Sigmoid colon (tissue), 7 donors: Measurements from ENCODE around the gene MRC2. TPM values are rescaled to one million over a fixed set of nuclear protein-coding genes. Genes with fewer than 3 reads are reported as not detected.

ENCODE experiments used
- DNase-seq: peaks from one replicate; pipeline ENCODE4 v3.0.0-alpha.2; 2019
- H3K27ac ChIP-seq, 4 donors: fragments of 200-600 bp; sonication (generic); one replicate each; pipeline ENCODE4 v1.5.1; 2016 to 2019; ENCODE audit warnings: mild to moderate bottlenecking in 1 of 4
- H3K27me3 ChIP-seq, 3 donors: fragments of 200-600 bp; sonication (generic); one replicate each; pipeline ENCODE4 v1.5.1; 2019; ENCODE audit warnings: mild to moderate bottlenecking in 1 of 3
- H3K36me3 ChIP-seq, 4 donors: fragments of 200-600 bp; sonication (generic); one replicate each; pipeline ENCODE4 v1.5.1; 2016 to 2019
- H3K4me1 ChIP-seq, 4 donors: fragments of 200-600 bp; sonication (generic); one replicate each; pipeline ENCODE4 v1.5.1; 2017 to 2019
- H3K4me3 ChIP-seq, 4 donors: fragments of 200-600 bp; sonication (generic); one replicate each; pipeline ENCODE4 v1.5.1; 2017 to 2019; ENCODE audit warnings: mild to moderate bottlenecking in 2 of 4, moderate library complexity in 1 of 4
- H3K9me3 ChIP-seq, 4 donors: fragments of 200-600 bp in 3 of 4; sonication (generic) in 3 of 4; one replicate each; pipeline versions ENCODE4 v1.5.1 to v1.6.1; 2013 to 2019
- EP300 ChIP-seq, 4 donors: sonication (generic); formaldehyde crosslinking; IDR thresholded peaks; one replicate each; pipeline ENCODE4 v1.6.1; 2017; ENCODE audit warnings: antibody characterized with exemption in 4 of 4
- POLR2A ChIP-seq, 2 donors: fragments of 450-650 bp; IDR thresholded peaks; one replicate each; pipeline ENCODE4 v1.6.1; 2016; ENCODE audit warnings: antibody characterized with exemption in 2 of 2, mild to moderate bottlenecking in 2 of 2, moderate library complexity in 2 of 2
- POLR2AphosphoS5 ChIP-seq, 4 donors: sonication (generic); formaldehyde crosslinking; IDR thresholded peaks; one replicate each; pipeline ENCODE4 v1.6.1; 2017; ENCODE audit warnings: antibody characterized with exemption in 4 of 4
- WGBS, 2 donors: extraction: QIAGEN DNeasy Blood & Tissue Kit; methylation state at CpG; one replicate each; pipeline ENCODE4 v1.1.7; 2013; 5-methylcytosine and 5-hydroxymethylcytosine counted together
- intact Hi-C: fragments of 100-400 bp; cut with DNase I; formaldehyde crosslinking; loops from one replicate; pipeline ENCODE4 v1.15.1; 2023
- polyA plus RNA-seq, 3 donors: library from polyadenylated mRNA; stranded (reverse); fragments of 200-250 nt; gene quantifications; one replicate each; pipeline ENCODE4 v1.2.3, GENCODE V29; 2013
- total RNA-seq, 4 donors: library from RNA; depleted of rRNA; stranded (reverse); fragments of >200 nt; gene quantifications; one replicate each; pipeline ENCODE4 v1.1.0, GENCODE V29; 2016
- TF ChIP-seq, protein P1 (sequence below), 4 experiments: fragments of 450-650 bp in 3 of 4; fragments of 200-600 bp in 1 of 4; IDR thresholded peaks; one replicate each; pipeline ENCODE4 v1.5.1; 2016 to 2019; ENCODE audit warnings: antibody characterized with exemption in 4 of 4, mild to moderate bottlenecking in 3 of 4, moderate library complexity in 2 of 4
- donor health status: healthy with polysubstance abuse.
- donor health status: Bipolar disorder and iron deficiency.
- donor health status: healthy.

Gene MRC2
- total and polyA plus RNA-seq, 7 donors, result 2.5 to 94.4 (median 19.6) TPM

- no peak overlapping the region for H3K4me3 ChIP-seq
- intact Hi-C loops, result no loop called here
- no peak for TF ChIP-seq EP300 (IDR thresholded peaks at IDR 0.05)
- TF ChIP-seq POLR2AphosphoS5 (IDR thresholded peaks at IDR 0.05), result no peak
- TF ChIP-seq, protein P1, sequence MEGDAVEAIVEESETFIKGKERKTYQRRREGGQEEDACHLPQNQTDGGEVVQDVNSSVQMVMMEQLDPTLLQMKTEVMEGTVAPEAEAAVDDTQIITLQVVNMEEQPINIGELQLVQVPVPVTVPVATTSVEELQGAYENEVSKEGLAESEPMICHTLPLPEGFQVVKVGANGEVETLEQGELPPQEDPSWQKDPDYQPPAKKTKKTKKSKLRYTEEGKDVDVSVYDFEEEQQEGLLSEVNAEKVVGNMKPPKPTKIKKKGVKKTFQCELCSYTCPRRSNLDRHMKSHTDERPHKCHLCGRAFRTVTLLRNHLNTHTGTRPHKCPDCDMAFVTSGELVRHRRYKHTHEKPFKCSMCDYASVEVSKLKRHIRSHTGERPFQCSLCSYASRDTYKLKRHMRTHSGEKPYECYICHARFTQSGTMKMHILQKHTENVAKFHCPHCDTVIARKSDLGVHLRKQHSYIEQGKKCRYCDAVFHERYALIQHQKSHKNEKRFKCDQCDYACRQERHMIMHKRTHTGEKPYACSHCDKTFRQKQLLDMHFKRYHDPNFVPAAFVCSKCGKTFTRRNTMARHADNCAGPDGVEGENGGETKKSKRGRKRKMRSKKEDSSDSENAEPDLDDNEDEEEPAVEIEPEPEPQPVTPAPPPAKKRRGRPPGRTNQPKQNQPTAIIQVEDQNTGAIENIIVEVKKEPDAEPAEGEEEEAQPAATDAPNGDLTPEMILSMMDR (IDR thresholded peaks at IDR 0.05), result no peak
- no peak for TF ChIP-seq POLR2A (IDR thresholded peaks at IDR 0.05)
- no peaks in the 10 kb centered on the region for H3K27me3 ChIP-seq
- H3K27ac ChIP-seq, result no peak overlapping the region
- no peaks in the 10 kb centered on the region for H3K9me3 ChIP-seq
- DNase-seq, result no peak
- no peaks in the 10 kb centered on the region for H3K4me1 ChIP-seq
- WGBS, 2 donors, result 92 to 94% methylated on average over 6 of the region's 6 CpGs
- no peaks in the 10 kb centered on the region for H3K36me3 ChIP-seq
Measured at GRCh38 chr17:62717589-62717855, 90.1 kb downstream of the MRC2 start.

DNA sequence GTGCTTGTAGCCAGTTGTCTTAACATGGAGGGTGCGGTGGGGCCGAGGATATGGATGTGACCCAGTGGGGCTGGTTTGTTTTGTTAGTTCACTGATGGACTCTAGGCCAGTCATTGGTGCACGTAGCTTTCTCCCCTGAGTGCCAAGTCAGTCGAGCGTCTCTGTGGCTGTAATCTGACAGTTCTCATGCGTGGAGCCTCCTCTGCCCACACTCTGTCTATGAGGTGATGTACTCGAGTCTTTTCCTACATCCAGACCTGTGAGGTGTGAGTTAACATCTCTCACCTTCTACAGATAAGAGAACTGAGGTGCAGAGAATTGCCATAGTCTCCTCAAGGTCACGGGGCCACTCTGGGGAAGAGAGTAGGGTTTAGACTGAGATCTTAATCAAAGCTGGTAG is 90.4 kb downstream of the MRC2 start:
- peak; percentile 26 for DNase-seq
- no peak overlapping the region for H3K27ac ChIP-seq
- intact Hi-C loops, result no loop called here
- H3K4me3 ChIP-seq, result no peak overlapping the region
- H3K36me3 ChIP-seq, result no peaks in the 10 kb centered on the region
- H3K27me3 ChIP-seq, result no peaks in the 10 kb centered on the region
- no peaks in the 10 kb centered on the region for H3K4me1 ChIP-seq
- TF ChIP-seq, protein P1 (IDR thresholded peaks at IDR 0.05), result no peak
- TF ChIP-seq EP300 (IDR thresholded peaks at IDR 0.05), result no peak
- no peak for TF ChIP-seq POLR2A (IDR thresholded peaks at IDR 0.05)
- no peak for TF ChIP-seq POLR2AphosphoS5 (IDR thresholded peaks at IDR 0.05)
- WGBS, 2 donors, result 85 to 92% methylated on average over 8 of the region's 8 CpGs
- no peaks in the 10 kb centered on the region for H3K9me3 ChIP-seq

- WGBS, 2 donors, result 79 to 85% methylated on average over 11 of the region's 11 CpGs
- Histone ChIP-seq H3K27me3 (no peaks in the 10 kb centered on the region), H3K36me3 (no peaks in the 10 kb centered on the region), H3K4me1 (no peaks in the 10 kb centered on the region), H3K4me3 (no peak overlapping the region), H3K27ac (no peak overlapping the region), H3K9me3 (no peaks in the 10 kb centered on the region)
- TF ChIP-seq, protein P1 (IDR thresholded peaks at IDR 0.05), result no peak
- no peak for DNase-seq
- intact Hi-C loops, result no loop called here
Measured at GRCh38 chr17:62718429-62718828, 91.0 kb downstream of the MRC2 start.

DNA sequence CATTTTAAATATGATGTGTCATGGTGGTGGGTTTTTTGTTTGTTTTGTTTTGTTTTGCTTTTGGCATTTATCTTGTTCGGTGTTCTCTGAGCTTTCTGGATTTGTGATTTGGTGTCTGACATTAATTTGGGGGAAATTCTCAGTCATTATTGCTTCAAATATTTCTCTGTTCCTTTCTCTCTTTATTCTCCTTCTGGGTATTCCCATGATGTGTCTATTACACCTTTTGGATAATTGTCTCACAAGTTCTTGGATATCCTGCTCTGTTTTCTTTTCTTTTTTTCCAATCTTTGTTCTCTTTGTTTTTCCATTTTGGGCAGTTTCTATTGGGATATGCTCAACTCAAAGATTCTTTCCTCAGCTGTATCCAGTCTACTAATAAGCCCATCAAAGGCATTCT is 92.1 kb downstream of the MRC2 start:
- H3K27ac ChIP-seq, result no peak overlapping the region
- no peaks in the 10 kb centered on the region for H3K4me1 ChIP-seq
- H3K27me3 ChIP-seq, result no peaks in the 10 kb centered on the region
- 85 to 91% methylated on average over 1 of the region's 1 CpG for WGBS, 2 donors
- no peak for DNase-seq
- H3K9me3 ChIP-seq, result no peaks in the 10 kb centered on the region
- TF ChIP-seq, protein P1 (IDR thresholded peaks at IDR 0.05), result no peak
- no peak for TF ChIP-seq POLR2A (IDR thresholded peaks at IDR 0.05)
- TF ChIP-seq POLR2AphosphoS5 (IDR thresholded peaks at IDR 0.05), result no peak
- no peak for TF ChIP-seq EP300 (IDR thresholded peaks at IDR 0.05)
- H3K36me3 ChIP-seq, result no peaks in the 10 kb centered on the region
- intact Hi-C loops, result no loop called here
- no peak overlapping the region for H3K4me3 ChIP-seq

DNA sequence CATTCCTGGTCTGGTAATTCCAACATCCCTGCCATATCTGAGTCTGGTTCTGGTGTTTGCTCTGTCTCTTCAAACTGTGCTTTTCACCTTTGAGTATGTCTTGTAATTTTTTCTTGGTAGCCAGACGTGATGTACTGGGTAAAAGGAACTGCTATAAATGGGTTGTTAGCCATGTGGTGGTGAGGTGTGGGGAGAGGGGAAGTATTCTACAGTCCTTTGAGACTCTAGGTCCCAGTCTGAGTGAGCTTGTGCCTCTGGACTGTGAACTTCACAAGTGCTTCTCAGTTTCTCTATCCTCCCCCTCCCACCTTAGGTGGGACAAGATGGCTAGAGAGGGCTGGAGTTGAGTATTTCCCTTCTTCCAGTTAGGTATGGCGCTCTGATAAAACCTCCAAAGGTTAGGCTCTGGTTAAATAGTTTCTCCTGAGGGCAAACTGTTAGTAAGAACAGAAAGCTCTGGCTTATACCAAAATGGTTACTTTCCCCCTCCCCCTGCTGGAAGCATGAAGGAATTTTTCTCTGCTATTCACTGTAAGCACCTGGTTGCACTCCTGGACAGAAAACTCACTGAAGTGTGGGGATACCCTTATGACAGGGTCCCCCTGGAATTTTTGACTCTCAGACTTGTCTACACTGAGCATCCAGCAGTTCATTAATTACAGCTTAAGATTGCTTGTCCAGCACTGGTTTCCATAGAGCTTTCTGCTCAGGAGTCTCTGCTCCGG is 92.8 kb downstream of the MRC2 start:
- TF ChIP-seq EP300 (IDR thresholded peaks at IDR 0.05) (no peak), POLR2A (IDR thresholded peaks at IDR 0.05) (no peak), POLR2AphosphoS5 (IDR thresholded peaks at IDR 0.05) (no peak)
- TF ChIP-seq, protein P1 (IDR thresholded peaks at IDR 0.05), result no peak
- peaks cover 0 to 2% (median 0%) of the 10 kb centered on the region in 3 donors for H3K27me3 ChIP-seq
- no peaks in the 10 kb centered on the region for H3K36me3 ChIP-seq
- DNase-seq, result peak; percentile 7
- H3K4me1 ChIP-seq, result no peaks in the 10 kb centered on the region
- WGBS, 2 donors, result 83 to 84% methylated on average over 3 of the region's 3 CpGs
- no peak overlapping the region for H3K4me3 ChIP-seq
- H3K27ac ChIP-seq, result no peak overlapping the region
- intact Hi-C loops, result no loop called here
- H3K9me3 ChIP-seq, result no peaks in the 10 kb centered on the region
